SJSA1 (cell line): ENCODE data around the gene SIRT2. TPM values are rescaled to one million over a fixed set of nuclear protein-coding genes. Genes with fewer than 3 reads are reported as not detected.
"Not testable (repeated sequence)": the region's sequence is repeated elsewhere in the genome, so short reads cannot be mapped to it uniquely, and the experiment has no call there.

Source experiments
- DNase-seq, 2 experiments: peaks; one replicate each; pipeline ENCODE4 v3.0.0-alpha.2; 2015 to 2020; ENCODE audit warnings: low spot score in 2 of 2, low read depth in 1 of 2
- H3K27ac ChIP-seq: fragments of 250-450 bp; sonication (Bioruptor Pico); 2 replicates; pipeline ENCODE4 v1.5.1; 2020; ENCODE audit warnings: mild to moderate bottlenecking, moderate library complexity
- H3K27me3 ChIP-seq: fragments of 250-450 bp; sonication (Bioruptor Pico); replicated peaks from 2 replicates; pipeline ENCODE4 v1.5.1; 2020; ENCODE audit warnings: mild to moderate bottlenecking, moderate library complexity
- H3K36me3 ChIP-seq: fragments of 250-450 bp; sonication (Bioruptor Pico); 2 replicates; pipeline ENCODE4 v1.5.1; 2020; ENCODE audit warnings: mild to moderate bottlenecking
- H3K4me1 ChIP-seq: fragments of 250-450 bp; sonication (Bioruptor Pico); replicated peaks from 2 replicates; pipeline ENCODE4 v1.6.1; 2021; ENCODE audit warnings: mild to moderate bottlenecking
- H3K4me3 ChIP-seq: fragments of 250-450 bp; sonication (Bioruptor Pico); 2 replicates; pipeline ENCODE4 v1.5.1; 2020; ENCODE audit warnings: mild to moderate bottlenecking
- H3K9me3 ChIP-seq: fragments of 250-450 bp; sonication (Bioruptor Pico); replicated peaks from 2 replicates; pipeline ENCODE4 v1.5.1; 2020; ENCODE audit warnings: mild to moderate bottlenecking
- total RNA-seq: library from RNA; depleted of rRNA; stranded (reverse); fragments of >200 nt; shearing (Covaris generic); gene quantifications from 2 replicates; pipeline ENCODE4 v1.2.3, GENCODE V29; 2014; rRNA removed

SIRT2 gene
- total RNA-seq, 1 experiment from 2014 or later, result 48.8 TPM

- Histone ChIP-seq H3K27ac (no peak overlapping the region), H3K36me3 (peaks cover 61% of the 10 kb centered on the region)
- DNase-seq, result no peak
Observed at GRCh38 chr19:38836159-38836982, 63.0 kb downstream of the SIRT2 start.

DNA sequence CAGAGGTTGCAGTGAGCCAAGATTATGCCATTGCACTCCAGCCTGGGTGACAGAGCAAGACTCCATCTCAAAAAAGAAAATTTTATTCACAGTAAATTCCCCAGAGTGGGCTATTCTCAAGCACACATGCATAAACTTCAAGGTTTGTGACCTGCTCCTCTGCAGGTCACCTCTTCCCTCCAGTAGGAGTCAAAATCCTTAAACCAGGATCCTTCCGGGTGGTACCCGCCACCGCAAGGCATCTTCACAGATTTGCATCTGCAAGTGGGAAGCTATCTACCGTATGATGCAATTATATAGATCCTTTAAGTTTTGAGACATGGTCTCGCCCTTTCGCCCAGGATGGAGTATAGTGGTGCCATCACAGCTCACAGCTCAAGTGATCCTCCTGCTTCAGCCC lies 64.8 kb downstream of the SIRT2 start:
- Histone ChIP-seq H3K4me1 (peaks cover 51% of the 10 kb centered on the region), H3K4me3 (no peak overlapping the region), H3K9me3 (no peaks in the 10 kb centered on the region), H3K27ac (no peak overlapping the region), H3K36me3 (peaks cover 51% of the 10 kb centered on the region), H3K27me3 (no peaks in the 10 kb centered on the region; the same call in 1 of the 2 replicates)
- no peak for DNase-seq

More at GRCh38 chr19:38836159-38836982, 63.0 kb downstream of the SIRT2 start:
- Histone ChIP-seq H3K9me3 (no peaks in the 10 kb centered on the region), H3K4me1 (peaks cover 33% of the 10 kb centered on the region), H3K4me3 (no peak overlapping the region), H3K27me3 (no peaks in the 10 kb centered on the region)

DNA sequence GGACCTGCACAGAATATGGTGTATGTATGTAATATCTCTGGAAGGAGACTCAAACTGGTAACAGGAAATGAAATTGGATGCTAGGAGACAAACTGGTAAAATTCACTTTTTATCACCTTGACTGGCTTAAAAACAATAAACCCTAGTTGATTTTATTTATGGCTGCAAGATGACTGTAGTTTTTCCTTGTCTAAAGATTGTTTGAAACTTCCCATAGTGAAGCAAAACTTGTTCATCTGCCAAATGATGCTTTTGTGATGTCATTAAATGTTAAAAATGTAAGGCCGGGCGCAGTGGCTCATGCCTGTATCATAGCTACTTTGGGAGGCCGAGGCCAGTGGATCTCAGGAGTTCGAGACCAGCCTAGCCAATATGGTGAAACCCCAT lies 65.3 kb downstream of the SIRT2 start:
- H3K27ac ChIP-seq, result no peak overlapping the region

DNA sequence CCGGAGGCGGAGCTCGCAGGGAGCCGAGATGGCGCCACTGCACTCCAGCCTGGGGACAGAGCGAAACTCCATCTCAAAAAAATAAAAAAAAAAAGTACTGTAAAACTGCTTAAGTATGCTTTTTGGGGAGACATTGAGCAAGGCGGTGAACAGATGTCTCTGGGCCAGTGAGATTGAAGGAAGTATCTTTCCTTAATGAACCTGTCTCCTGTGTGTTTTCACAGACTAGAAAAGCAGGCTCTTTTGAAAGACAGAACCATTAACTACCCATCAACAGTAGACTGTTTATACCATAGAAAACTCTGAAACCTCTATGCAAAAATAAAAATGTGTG lies 66.4 kb downstream of the SIRT2 start:
- Histone ChIP-seq H3K27me3 (no peaks in the 10 kb centered on the region; the same call in 1 of the 2 replicates), H3K9me3 (no peaks in the 10 kb centered on the region), H3K4me1 (peaks cover 36% of the 10 kb centered on the region), H3K27ac (no peak overlapping the region), H3K4me3 (no peak overlapping the region), H3K36me3 (peaks cover 48% of the 10 kb centered on the region)
- DNase-seq, result no peak

More for the DNA sequence above, 65.3 kb downstream of the SIRT2 start:
- DNase-seq, result no peak
- Histone ChIP-seq H3K4me1 (peaks cover 46% of the 10 kb centered on the region), H3K9me3 (no peaks in the 10 kb centered on the region), H3K27me3 (no peaks in the 10 kb centered on the region; the same call in 1 of the 2 replicates), H3K36me3 (peaks cover 49% of the 10 kb centered on the region), H3K4me3 (no peak overlapping the region)

DNA sequence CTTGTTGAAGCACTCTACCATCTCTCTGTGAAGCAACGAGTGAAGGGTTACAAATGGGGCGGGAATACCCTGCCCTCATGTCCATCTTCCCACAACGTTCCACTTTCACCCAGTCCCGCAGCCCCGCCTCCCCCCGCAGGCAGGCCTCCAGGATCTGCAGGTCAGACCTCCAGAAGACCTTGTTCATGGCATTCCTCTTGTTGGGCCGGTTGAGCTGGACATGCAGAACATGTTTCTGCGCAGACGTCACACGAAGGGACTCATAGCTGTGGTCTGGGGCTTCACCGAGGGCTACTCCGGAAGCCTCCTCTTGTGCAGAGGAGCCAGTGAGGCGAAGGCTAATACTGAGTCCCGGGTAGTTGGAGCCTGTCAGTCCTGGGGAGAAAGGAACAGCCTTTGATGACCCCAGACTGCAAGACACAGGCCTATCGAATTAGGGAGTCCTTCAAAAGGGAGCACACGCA lies 68.2 kb downstream of the SIRT2 start:
- Histone ChIP-seq H3K27me3 (no peaks in the 10 kb centered on the region; the same call in 1 of the 2 replicates), H3K9me3 (no peaks in the 10 kb centered on the region), H3K4me1 (peaks cover 25% of the 10 kb centered on the region), H3K27ac (peak overlapping the region; percentile 94), H3K36me3 (peaks cover 41% of the 10 kb centered on the region), H3K4me3 (peak overlapping the region; percentile 51)
- DNase-seq, result peak in 1 of 2 experiments; percentile 94

- no peaks in the 10 kb centered on the region for H3K9me3 ChIP-seq
- peaks cover 25% of the 10 kb centered on the region for H3K4me1 ChIP-seq
- H3K4me3 ChIP-seq, result no peak overlapping the region
- no peak for DNase-seq
- no peak overlapping the region for H3K27ac ChIP-seq
- no peaks in the 10 kb centered on the region; the same call in 1 of the 2 replicates for H3K27me3 ChIP-seq
- H3K36me3 ChIP-seq, result peaks cover 31% of the 10 kb centered on the region
Observed at GRCh38 chr19:38830039-38830733, 69.2 kb downstream of the SIRT2 start.

- peaks cover 25% of the 10 kb centered on the region for H3K4me1 ChIP-seq
- peaks cover 29% of the 10 kb centered on the region for H3K36me3 ChIP-seq
- H3K4me3 ChIP-seq, H3K27ac ChIP-seq, H3K9me3 ChIP-seq, DNase-seq, H3K27me3 ChIP-seq: not testable (repeated sequence)
Observed at GRCh38 chr19:38829203-38829602, 70.2 kb downstream of the SIRT2 start.

Other genes with a start within 250 kb of the SIRT2 start
- not detected in 2 replicates for gene CAPN12, start 155.1 kb downstream of the SIRT2 start, total RNA-seq
- not detected in 2 replicates for gene LGALS7, start 126.1 kb downstream of the SIRT2 start, total RNA-seq
- gene LGALS7B, start 110.4 kb downstream of the SIRT2 start, total RNA-seq, result not detected in 2 replicates
- not detected in 2 replicates for gene LGALS4, start 86.7 kb downstream of the SIRT2 start, total RNA-seq
- gene ECH1, start 67.8 kb downstream of the SIRT2 start, total RNA-seq, result 48.3 and 64.8 TPM in 2 replicates
- gene HNRNPL, start 49.6 kb downstream of the SIRT2 start, total RNA-seq, result 266 and 343 TPM in 2 replicates
- 0.84 TPM in 1 of 2 replicates, not detected in the other for gene RINL, start 21.3 kb downstream of the SIRT2 start, total RNA-seq
- 19.3 and 29.8 TPM in 2 replicates for gene NFKBIB, start 351 bp upstream of the SIRT2 start, total RNA-seq
- gene CCER2, start 12.6 kb upstream of the SIRT2 start, total RNA-seq, result not detected in 2 replicates
- gene SARS2, start 31.1 kb upstream of the SIRT2 start, total RNA-seq, result 17.0 and 19.9 TPM in 2 replicates
- 60.6 and 60.7 TPM in 2 replicates for gene MRPS12, start 31.3 kb upstream of the SIRT2 start, total RNA-seq
- gene FBXO17, start 76.1 kb upstream of the SIRT2 start, total RNA-seq, result 3.9 and 21.0 TPM in 2 replicates
- gene FBXO27, start 132.9 kb upstream of the SIRT2 start, total RNA-seq, result 1.5 TPM in 1 of 2 replicates, not detected in the other
- not detected in 2 replicates for gene ACP7, start 184.8 kb upstream of the SIRT2 start, total RNA-seq
- 7.2 TPM in 2 replicates for gene PAK4, start 226.2 kb upstream of the SIRT2 start, total RNA-seq